Heart left ventricle (tissue), 16 donors: ENCODE measurements around the gene KCNA2. TPM values are rescaled to one million over a fixed set of nuclear protein-coding genes. Genes with fewer than 3 reads are reported as not detected.

Source experiments
- ATAC-seq, 4 donors: fragments of 200-7000 bp; cut with Tn5 transposase; one replicate each; pipeline ENCODE4 v1.9.1; 2020 to 2022; ENCODE audit warnings: moderate library complexity in 4 of 4, mild to moderate bottlenecking in 3 of 4, moderate number of reproducible peaks in 1 of 4
- DNase-seq, 5 donors: peaks; one replicate each; pipeline ENCODE4 v3.0.0-alpha.2; 2020
- H3K27ac ChIP-seq, 12 donors: fragments of 200-600 bp; sonication (generic) in 4 of 12; one replicate each; pipeline versions ENCODE4 v1.5.0 to v1.8.0; 2016 to 2022; ENCODE audit warnings: mild to moderate bottlenecking in 2 of 12
- H3K27me3 ChIP-seq, 9 donors: fragments of 200-600 bp; sonication (generic) in 2 of 9; one replicate each; pipeline versions ENCODE4 v1.5.1 to v1.8.0; 2016 to 2022; ENCODE audit warnings: mild to moderate bottlenecking in 3 of 9
- H3K36me3 ChIP-seq, 9 donors: fragments of 200-600 bp; sonication (generic) in 2 of 9; one replicate each; pipeline versions ENCODE4 v1.5.0 to v1.8.0; 2018 to 2022; ENCODE audit warnings: mild to moderate bottlenecking in 2 of 9
- H3K4me1 ChIP-seq, 12 donors: fragments of 200-600 bp; sonication (generic) in 4 of 12; one replicate each; pipeline versions ENCODE4 v1.5.0 to v1.8.0; 2016 to 2022; ENCODE audit warnings: mild to moderate bottlenecking in 3 of 12
- H3K4me3 ChIP-seq, 12 donors: fragments of 200-600 bp; sonication (generic) in 4 of 12; one replicate each; pipeline versions ENCODE4 v1.5.0 to v1.8.0; 2017 to 2022; ENCODE audit warnings: mild to moderate bottlenecking in 9 of 12, moderate library complexity in 4 of 12
- H3K9me3 ChIP-seq, 12 donors: fragments of 200-600 bp; sonication (generic) in 4 of 12; one replicate each; pipeline versions ENCODE4 v1.5.0 to v1.8.0; 2016 to 2022; ENCODE audit warnings: mild to moderate bottlenecking in 1 of 12
- POLR2A ChIP-seq, 2 donors: fragments of 450-650 bp; IDR thresholded peaks; one replicate each; pipeline ENCODE4 v1.6.1; 2017; ENCODE audit warnings: antibody characterized with exemption in 2 of 2, mild to moderate bottlenecking in 2 of 2, moderate library complexity in 2 of 2
- WGBS, 4 donors: extraction: QIAGEN DNeasy Blood & Tissue Kit in 2 of 4; methylation state at CpG; one replicate each; pipeline versions ENCODE4 v1.1.5 to v1.1.7; 2013 to 2018; 5-methylcytosine and 5-hydroxymethylcytosine counted together
- intact Hi-C, 10 donors: fragments of 100-400 bp; cut with DNase I; formaldehyde crosslinking; loops; one replicate each; pipeline versions ENCODE4 v1.11.1 to v1.14.2; 2022
- polyA plus RNA-seq, 2 donors: library from polyadenylated mRNA; stranded (reverse); fragments of 200-250 nt; gene quantifications; one replicate each; pipeline ENCODE4 v1.2.3, GENCODE V29; 2013
- total RNA-seq, 9 donors: library from RNA; depleted of rRNA in 2 of 9; stranded (reverse); fragments of >200 nt in 2 of 9; fragmentation: NEBNext Ultra II Directional in 3 of 9; extraction: Animal tissue kit (Norgen Biotek cat#: 25700) in 3 of 9; gene quantifications; one replicate each; pipeline versions ENCODE4 v1.1.0 to v1.2.4, GENCODE V29; 2016 to 2023
- TF ChIP-seq, protein P1 (sequence below), 12 donors: fragments of 200-600 bp; sonication (generic) in 4 of 12; IDR thresholded peaks; one replicate each; pipeline versions ENCODE4 v1.5.0 to v1.8.0; 2018 to 2022; ENCODE audit warnings: antibody characterized with exemption in 12 of 12, mild to moderate bottlenecking in 5 of 12
- donor health status: ischemic (EF 13 %, LVEDD 7.1; RV severe dilation, severe dysfunction).
- donor health status: healthy with polysubstance abuse.
- donor health status: DM: no; HTN: yes; CAD: no.
- donor health status: DM: no; HTN: no; CAD: no.
- donor health status: ischemic (EF 25% LVEDD 6.9; RV normal size, moderate dysfunction).
- donor health status: ischemic (EF 25% LVEDD 5.7; RV mildly dilated, moderate dysfunction).
- donor health status: healthy.
- donor health status: DM: yes; HTN: yes; CAD: no.
- donor health status: ischemic (EF 35%, LVEDD 5.7; RV mildly dilated, moderate dysfunction).
- donor health status: nonischemic (EF 11% LVEDD 7.7; RV severe dilation, severe dysfunction).
- donor health status: DM: yes; HTN: yes; CAD: no.
- donor health status: PGD.
- donor health status: ischemic (EF 29% LVEDD 5.4; RV normal size, mild dysfunction).
- donor health status: nonischemic (EF 23%, LVEDD 6.1; RV moderate dilation, normal function).

KCNA2 gene
- total and polyA plus RNA-seq, 11 donors = 0.08 to 1.6 (median 0.78) TPM

- H3K4me1 ChIP-seq = peaks cover 0 to 68% (median 12%) of the 10 kb centered on the region in 12 donors
- no peak for DNase-seq
- H3K4me3 ChIP-seq = no peak overlapping the region
- peaks cover 0 to 8% (median 0%) of the 10 kb centered on the region in 9 donors for H3K27me3 ChIP-seq
- ATAC-seq = no peak
- 67 to 100% (median 72%) methylated on average over 1 of the region's 1 CpG for WGBS, 4 donors
- H3K27ac ChIP-seq = peak overlapping the region in 8 of 12 donors; percentile 11 to 64 (median 39)
- no peaks in the 10 kb centered on the region for H3K36me3 ChIP-seq
- no peaks in the 10 kb centered on the region for H3K9me3 ChIP-seq
- intact Hi-C loops = loop anchor here in 7 of 10 donors (1.0 to 5.0 kb wide), 3 partner anchors 84 to 148 kb away; no protein-coding TSS in a partner anchor
- TF ChIP-seq, protein P1, sequence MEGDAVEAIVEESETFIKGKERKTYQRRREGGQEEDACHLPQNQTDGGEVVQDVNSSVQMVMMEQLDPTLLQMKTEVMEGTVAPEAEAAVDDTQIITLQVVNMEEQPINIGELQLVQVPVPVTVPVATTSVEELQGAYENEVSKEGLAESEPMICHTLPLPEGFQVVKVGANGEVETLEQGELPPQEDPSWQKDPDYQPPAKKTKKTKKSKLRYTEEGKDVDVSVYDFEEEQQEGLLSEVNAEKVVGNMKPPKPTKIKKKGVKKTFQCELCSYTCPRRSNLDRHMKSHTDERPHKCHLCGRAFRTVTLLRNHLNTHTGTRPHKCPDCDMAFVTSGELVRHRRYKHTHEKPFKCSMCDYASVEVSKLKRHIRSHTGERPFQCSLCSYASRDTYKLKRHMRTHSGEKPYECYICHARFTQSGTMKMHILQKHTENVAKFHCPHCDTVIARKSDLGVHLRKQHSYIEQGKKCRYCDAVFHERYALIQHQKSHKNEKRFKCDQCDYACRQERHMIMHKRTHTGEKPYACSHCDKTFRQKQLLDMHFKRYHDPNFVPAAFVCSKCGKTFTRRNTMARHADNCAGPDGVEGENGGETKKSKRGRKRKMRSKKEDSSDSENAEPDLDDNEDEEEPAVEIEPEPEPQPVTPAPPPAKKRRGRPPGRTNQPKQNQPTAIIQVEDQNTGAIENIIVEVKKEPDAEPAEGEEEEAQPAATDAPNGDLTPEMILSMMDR (IDR thresholded peaks at IDR 0.05) = no peak
- no peak for TF ChIP-seq POLR2A (IDR thresholded peaks at IDR 0.05)
These were observed 27.9 kb upstream of the KCNA2 start for GRCh38 chr1:110634086-110634454.

DNA sequence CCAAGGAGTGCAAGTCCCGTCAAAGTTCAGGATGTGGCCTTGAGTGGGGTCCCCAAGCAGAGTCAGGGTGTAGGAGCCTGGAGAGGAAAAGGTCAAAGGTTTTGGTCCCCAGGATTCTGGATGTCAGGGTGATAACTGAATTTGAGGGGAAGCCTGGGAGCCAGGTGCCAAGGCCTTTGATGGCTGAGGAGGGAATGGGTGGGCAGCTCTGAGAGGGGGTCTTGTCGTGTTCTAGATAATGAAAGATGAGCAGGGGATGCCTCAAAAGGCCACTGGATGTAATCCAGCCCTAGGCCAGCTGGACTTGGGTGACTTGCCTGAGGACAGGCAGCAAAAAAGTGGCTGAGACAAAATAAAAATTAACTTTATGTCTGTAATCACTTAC lies 27.5 kb upstream of the KCNA2 start:
- Histone ChIP-seq H3K4me1 (peaks cover 0 to 69% (median 12%) of the 10 kb centered on the region in 12 donors), H3K9me3 (no peaks in the 10 kb centered on the region), H3K36me3 (no peaks in the 10 kb centered on the region), H3K27me3 (peaks cover 0 to 8% (median 0%) of the 10 kb centered on the region in 9 donors), H3K4me3 (no peak overlapping the region), H3K27ac (peak overlapping the region in 2 of 12 donors; percentile 45 to 64)
- DNase-seq = no peak
- WGBS, 4 donors = 68 to 81% (median 74%) methylated on average over 2 of the region's 2 CpGs
- no peak for ATAC-seq
- TF ChIP-seq, protein P1 (IDR thresholded peaks at IDR 0.05) = no peak
- no peak for TF ChIP-seq POLR2A (IDR thresholded peaks at IDR 0.05)
- intact Hi-C loops = loop anchor here in 7 of 10 donors (1.0 to 5.0 kb wide), 3 partner anchors 85 to 149 kb away; no protein-coding TSS in a partner anchor

GRCh38 chr1:110631836-110632620 lies 25.9 kb upstream of the KCNA2 start:
- Histone ChIP-seq H3K27me3 (peaks cover 0 to 8% (median 0%) of the 10 kb centered on the region in 9 donors), H3K36me3 (no peaks in the 10 kb centered on the region), H3K4me3 (peak overlapping the region in 1 of 12 donors; percentile 1), H3K4me1 (peaks cover 0 to 74% (median 12%) of the 10 kb centered on the region in 12 donors), H3K27ac (peak overlapping the region in 1 of 12 donors; percentile 66), H3K9me3 (no peaks in the 10 kb centered on the region)
- no peak for ATAC-seq
- TF ChIP-seq, protein P1 (IDR thresholded peaks at IDR 0.05) = no peak
- no peak for TF ChIP-seq POLR2A (IDR thresholded peaks at IDR 0.05)
- WGBS, 4 donors = 75 to 85% (median 80%) methylated on average over 6 of the region's 6 CpGs
- no peak for DNase-seq
- intact Hi-C loops = loop anchor here (1.0 to 5.0 kb wide), 6 partner anchors 133 to 151 kb away; no protein-coding TSS in a partner anchor
